Right renal pelvis (tissue), 4 donors: ENCODE measurements around the gene PRSS8. TPM values are rescaled to one million over a fixed set of nuclear protein-coding genes. Genes with fewer than 3 reads are reported as not detected.

Experiments used
- DNase-seq, 4 donors: peaks; one replicate each; pipeline ENCODE4 v3.0.0-alpha.2; 2013; ENCODE audit warnings: low read depth in 4 of 4, low spot score in 3 of 4, missing footprints in 1 of 4
- polyA plus RNA-seq, 4 donors: library from polyadenylated mRNA; unstranded; fragments of 120-200 nt; gene quantifications; one replicate each; pipeline ENCODE4 v1.2.1, GENCODE V29; 2013; ENCODE audit not compliant: insufficient read length in 4 of 4

PRSS8 gene
- polyA plus RNA-seq, 4 donors, result 58.9 to 87.4 (median 63.5) TPM

DNA sequence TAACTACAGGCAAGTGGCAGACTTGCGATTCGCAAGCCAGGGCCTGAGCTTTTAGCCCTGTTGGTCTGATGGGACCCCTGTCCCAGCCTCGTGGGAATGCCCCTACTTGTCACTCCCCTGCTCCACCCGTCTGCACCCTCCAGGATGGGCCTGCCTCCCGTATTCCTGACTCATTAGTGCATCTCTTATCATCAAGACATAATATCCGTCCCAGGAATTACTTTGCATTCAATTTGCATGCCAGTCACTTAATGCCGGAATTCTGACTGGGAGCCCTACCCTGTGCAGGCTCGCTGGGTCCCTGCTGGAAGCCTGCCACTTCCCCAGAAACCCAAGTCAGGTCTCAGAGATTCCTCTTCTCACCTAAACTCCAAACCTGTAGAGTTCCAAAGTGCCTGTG is 50.1 kb downstream of the PRSS8 start:
- no peak for DNase-seq

- no peak for DNase-seq
Observed at GRCh38 chr16:31084584-31085302, 50.8 kb downstream of the PRSS8 start.

- no peak for DNase-seq
Observed at GRCh38 chr16:31083981-31084380, 51.5 kb downstream of the PRSS8 start.

DNA sequence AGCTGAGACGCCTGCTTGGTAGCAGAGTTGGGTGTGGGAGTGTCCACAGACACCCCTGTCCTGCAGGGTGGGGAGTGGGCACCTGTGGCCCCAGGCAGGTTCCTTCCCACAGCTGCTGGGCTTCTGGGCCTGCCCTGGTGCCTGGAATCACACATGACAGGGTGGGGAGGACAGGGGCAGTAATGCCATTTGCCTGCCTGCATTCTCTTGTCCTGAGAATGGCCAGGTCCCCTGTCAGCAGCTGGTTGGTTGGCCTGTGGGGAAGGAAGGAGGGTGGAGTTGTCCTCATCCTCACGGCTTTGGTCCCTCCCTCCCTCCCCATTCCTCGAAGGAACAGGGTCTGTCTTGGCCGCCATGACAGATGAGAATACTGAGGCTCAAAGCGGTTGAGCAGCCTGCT is 52.0 kb downstream of the PRSS8 start:
- DNase-seq, result no peak

- DNase-seq, result no peak
Observed at GRCh38 chr16:31083081-31083480, 52.4 kb downstream of the PRSS8 start.

- DNase-seq, result no peak
Observed at GRCh38 chr16:31082368-31083045, 53.0 kb downstream of the PRSS8 start.

Other genes starting within 250 kb of the PRSS8 start
- gene BCL7C, start 241.7 kb downstream of the PRSS8 start, polyA plus RNA-seq, result 10 to 100 TPM; 39.5 to 50.6 (median 42.1) TPM
- gene CTF1, start 239.1 kb downstream of the PRSS8 start, polyA plus RNA-seq, result 1 to 10 TPM; 6.6 to 7.5 (median 7.3) TPM
- gene FBXL19, start 212.2 kb downstream of the PRSS8 start, polyA plus RNA-seq, result 10 to 100 TPM; 18.4 to 33.3 (median 23.6) TPM
- gene ORAI3, start 186.7 kb downstream of the PRSS8 start, polyA plus RNA-seq, result 10 to 100 TPM; 18.9 to 24.1 (median 20.3) TPM
- gene SETD1A, start 178.0 kb downstream of the PRSS8 start, polyA plus RNA-seq, result 10 to 100 TPM; 15.9 to 19.2 (median 16.4) TPM
- 10 to 100 TPM in 1 of 4 donors, 1 to 10 TPM in 3; 9.4 to 10.1 (median 9.7) TPM for gene HSD3B7, start 150.5 kb downstream of the PRSS8 start, polyA plus RNA-seq
- gene STX1B, start 125.1 kb downstream of the PRSS8 start, polyA plus RNA-seq, result 1 to 10 TPM in 3 of 4 donors, under 1 TPM in 1; 0.73 to 2.1 (median 1.2) TPM
- gene STX4, start 102.2 kb downstream of the PRSS8 start, polyA plus RNA-seq, result 10 to 100 TPM; 31.8 to 41.9 (median 35.2) TPM
- 1 to 10 TPM; 3.9 to 7.6 (median 4.5) TPM for gene ZNF668, start 61.5 kb downstream of the PRSS8 start, polyA plus RNA-seq
- gene ZNF646, start 61.3 kb downstream of the PRSS8 start, polyA plus RNA-seq, result 10 to 100 TPM; 11.2 to 14.5 (median 13.0) TPM
- 1 to 10 TPM; 1.1 to 1.4 (median 1.2) TPM for gene PRSS53, start 46.8 kb downstream of the PRSS8 start, polyA plus RNA-seq
- gene VKORC1, start 40.9 kb downstream of the PRSS8 start, polyA plus RNA-seq, result 10 to 100 TPM; 64.9 to 90.5 (median 71.9) TPM
- gene BCKDK, start 27.3 kb downstream of the PRSS8 start, polyA plus RNA-seq, result 10 to 100 TPM; 32.9 to 50.8 (median 35.8) TPM
- 10 to 100 TPM; 63.3 to 68.3 (median 67.3) TPM for gene KAT8, start 18.1 kb downstream of the PRSS8 start, polyA plus RNA-seq
- gene PRSS36, start 14.3 kb upstream of the PRSS8 start, polyA plus RNA-seq, result 1 to 10 TPM; 1.2 to 1.8 (median 1.6) TPM
- gene FUS, start 44.4 kb upstream of the PRSS8 start, polyA plus RNA-seq, result 100 to 1,000 TPM; 601 to 671 (median 647) TPM
- 10 to 100 TPM in 3 of 4 donors, 1 to 10 TPM in 1; 9.1 to 13.4 (median 10.9) TPM for gene PYCARD, start 67.0 kb upstream of the PRSS8 start, polyA plus RNA-seq
- gene TRIM72, start 78.4 kb upstream of the PRSS8 start, polyA plus RNA-seq, result under 1 TPM; 0.08 to 0.17 (median 0.11) TPM
- gene PYDC1, start 81.4 kb upstream of the PRSS8 start, polyA plus RNA-seq, result not detected
- 1 to 10 TPM; 1.4 to 2.6 (median 1.8) TPM for gene ITGAM, start 124.2 kb upstream of the PRSS8 start, polyA plus RNA-seq
- gene ITGAX, start 219.4 kb upstream of the PRSS8 start, polyA plus RNA-seq, result 1 to 10 TPM in 2 of 4 donors, under 1 TPM in 2; 0.48 to 1.1 (median 0.89) TPM